Natural killer cell (primary cell): ENCODE data around the gene AP4S1. TPM values are rescaled to one million over a fixed set of nuclear protein-coding genes. Genes with fewer than 3 reads are reported as not detected.
"Not testable (repeated sequence)": the region's sequence is repeated elsewhere in the genome, so short reads cannot be mapped to it uniquely, and the experiment has no call there.

Experiments
- ATAC-seq, 3 donors: fragments of 150-1000 bp in 2 of 3; fragments of 200-7000 bp in 1 of 3; cut with Tn5 transposase; 1 replicate in 1 of 3; 2 replicates in 2 of 3; pipeline ENCODE4 v1.10.0; 2021; ENCODE audit warnings: mild to moderate bottlenecking in 2 of 3, moderate library complexity in 2 of 3
- DNase-seq, 2 donors: peaks; one replicate each; pipeline versions ENCODE4 v3.0.0 to v3.0.0-alpha.2; 2013 to 2021; ENCODE audit warnings: mixed read lengths in 1 of 2
- H3K27ac ChIP-seq: one replicate; pipeline ENCODE4 v1.5.1; 2013; ENCODE audit warnings: mild to moderate bottlenecking, low read length
- H3K27me3 ChIP-seq: one replicate; pipeline ENCODE4 v1.6.1; 2013; ENCODE audit warnings: low read length; ENCODE audit not compliant: control insufficient read depth, insufficient read depth
- H3K36me3 ChIP-seq: one replicate; pipeline ENCODE4 v1.6.1; 2013; ENCODE audit warnings: low read length; ENCODE audit not compliant: control insufficient read depth, insufficient read depth
- H3K4me1 ChIP-seq: one replicate; pipeline ENCODE4 v1.6.1; 2013; ENCODE audit warnings: low read length; ENCODE audit not compliant: control insufficient read depth, insufficient read depth
- H3K4me3 ChIP-seq: one replicate; pipeline ENCODE4 v1.5.1; 2013; ENCODE audit warnings: low read length
- H3K9me3 ChIP-seq: one replicate; pipeline ENCODE4 v1.6.1; 2013; ENCODE audit warnings: low read length; ENCODE audit not compliant: control insufficient read depth, insufficient read depth
- H3K27ac Mint-ChIP-seq, 2 donors: one replicate each; pipeline ENCODE4 v1.8.0; 2022; ENCODE audit warnings: mild to moderate bottlenecking in 2 of 2, mixed read lengths in 2 of 2, moderate library complexity in 1 of 2
- H3K27me3 Mint-ChIP-seq, 2 donors: one replicate each; pipeline ENCODE4 v1.8.0; 2022; ENCODE audit warnings: low read depth in 2 of 2, mixed read lengths in 2 of 2
- H3K36me3 Mint-ChIP-seq: one replicate; pipeline ENCODE4 v1.8.0; 2022; ENCODE audit warnings: mixed read lengths
- H3K4me1 Mint-ChIP-seq, 2 donors: one replicate each; pipeline ENCODE4 v1.8.0; 2022; ENCODE audit warnings: mixed read lengths in 2 of 2
- H3K4me3 Mint-ChIP-seq: one replicate; pipeline ENCODE4 v1.8.0; 2022; ENCODE audit warnings: mild to moderate bottlenecking, moderate library complexity, mixed read lengths
- H3K9me3 Mint-ChIP-seq, 2 donors: one replicate each; pipeline ENCODE4 v1.8.0; 2022; ENCODE audit warnings: mixed read lengths in 2 of 2
- CTCF ChIP-seq: fragments of 200-600 bp; IDR thresholded peaks from one replicate; pipeline ENCODE4 v1.8.0; 2022; ENCODE audit warnings: antibody characterized with exemption
- WGBS: methylation state at CpG from one replicate; pipeline ENCODE4 v1.1.7; 2013; ENCODE audit warnings: missing lambda C conversion rate; ENCODE audit not compliant: insufficient coverage; 5-methylcytosine and 5-hydroxymethylcytosine counted together
- intact Hi-C: fragments of 100-400 bp; cut with micrococcal nuclease; formaldehyde crosslinking; loops from one replicate; pipeline ENCODE4 v1.14.2; 2022
- total RNA-seq, 4 donors: library from RNA; stranded (reverse); fragments of 120-200 nt in 1 of 4; gene quantifications; one replicate each; pipeline versions ENCODE4 v1.2.3 to v1.2.4, GENCODE V29; 2013 to 2022

The AP4S1 gene
- total RNA-seq, 3 donors from 2014 or later (not counting 1 experiment from before 2014, with no cell fraction given) = 10.6 to 12.7 (median 12.4) TPM

- H3K4me3 ChIP-seq = no peak overlapping the region
- no peak overlapping the region for H3K27ac ChIP-seq
- WGBS = 91% methylated on average over 2 of the region's 4 CpGs
- no peaks in the 10 kb centered on the region for H3K27me3 Mint-ChIP-seq
- DNase-seq (no peak), ATAC-seq (no peak)
- H3K36me3 ChIP-seq = no peaks in the 10 kb centered on the region
- H3K9me3 ChIP-seq = no peaks in the 10 kb centered on the region
- no peak for TF ChIP-seq CTCF
- H3K36me3 Mint-ChIP-seq = no peaks in the 10 kb centered on the region
- H3K27me3 ChIP-seq = no peaks in the 10 kb centered on the region
- intact Hi-C loops = no loop called here
- H3K4me1 ChIP-seq = no peaks in the 10 kb centered on the region
- H3K9me3 Mint-ChIP-seq = no peaks in the 10 kb centered on the region
- peaks cover 6% of the 10 kb centered on the region in 2 donors for H3K4me1 Mint-ChIP-seq
- H3K27ac Mint-ChIP-seq = no peak overlapping the region
- no peak overlapping the region for H3K4me3 Mint-ChIP-seq
Observed at GRCh38 chr14:31051511-31051910, 26.1 kb downstream of the AP4S1 start.

- H3K36me3 ChIP-seq, H3K4me1 Mint-ChIP-seq, H3K27ac ChIP-seq, ATAC-seq, DNase-seq, H3K27me3 Mint-ChIP-seq, H3K9me3 ChIP-seq, H3K27me3 ChIP-seq, H3K9me3 Mint-ChIP-seq, H3K27ac Mint-ChIP-seq, H3K36me3 Mint-ChIP-seq, H3K4me1 ChIP-seq, intact Hi-C loops, H3K4me3 Mint-ChIP-seq, H3K4me3 ChIP-seq: not testable (repeated sequence)
- 94% methylated on average over 8 of the region's 9 CpGs for WGBS
Observed at GRCh38 chr14:31052905-31053586, 27.6 kb downstream of the AP4S1 start.

GRCh38 chr14:31057035-31057434 lies 31.6 kb downstream of the AP4S1 start:
- Histone ChIP-seq H3K4me3 (no peak overlapping the region), H3K4me1 (no peaks in the 10 kb centered on the region), H3K36me3 (no peaks in the 10 kb centered on the region), H3K27me3 (no peaks in the 10 kb centered on the region), H3K9me3 (no peaks in the 10 kb centered on the region), H3K27ac (no peak overlapping the region)
- no peak overlapping the region for H3K27ac Mint-ChIP-seq
- H3K27me3 Mint-ChIP-seq = no peaks in the 10 kb centered on the region
- H3K36me3 Mint-ChIP-seq = no peaks in the 10 kb centered on the region
- TF ChIP-seq CTCF = no peak
- DNase-seq (no peak), ATAC-seq (no peak)
- peaks cover 0 to 11% of the 10 kb centered on the region in 2 donors for H3K4me1 Mint-ChIP-seq
- no peaks in the 10 kb centered on the region for H3K9me3 Mint-ChIP-seq
- intact Hi-C loops = no loop called here
- 100% methylated on average over 1 of the region's 1 CpG for WGBS
- H3K4me3 Mint-ChIP-seq = no peak overlapping the region

GRCh38 chr14:31057701-31058364 lies 32.4 kb downstream of the AP4S1 start:
- Histone ChIP-seq H3K27me3 (no peaks in the 10 kb centered on the region), H3K27ac (no peak overlapping the region), H3K4me3 (no peak overlapping the region), H3K36me3 (no peaks in the 10 kb centered on the region), H3K9me3 (no peaks in the 10 kb centered on the region), H3K4me1 (no peaks in the 10 kb centered on the region)
- no peak for ATAC-seq
- Mint-ChIP-seq H3K4me3 (no peak overlapping the region), H3K9me3 (no peaks in the 10 kb centered on the region), H3K27me3 (no peaks in the 10 kb centered on the region), H3K36me3 (no peaks in the 10 kb centered on the region), H3K4me1 (peaks cover 0 to 11% of the 10 kb centered on the region in 2 donors), H3K27ac (no peak overlapping the region)
- no peak for TF ChIP-seq CTCF
- DNase-seq = no peak
- 94% methylated on average over 12 of the region's 12 CpGs for WGBS
- intact Hi-C loops = no loop called here
